ENCODE results near the gene APBB2.

APBB2 gene

DNA sequence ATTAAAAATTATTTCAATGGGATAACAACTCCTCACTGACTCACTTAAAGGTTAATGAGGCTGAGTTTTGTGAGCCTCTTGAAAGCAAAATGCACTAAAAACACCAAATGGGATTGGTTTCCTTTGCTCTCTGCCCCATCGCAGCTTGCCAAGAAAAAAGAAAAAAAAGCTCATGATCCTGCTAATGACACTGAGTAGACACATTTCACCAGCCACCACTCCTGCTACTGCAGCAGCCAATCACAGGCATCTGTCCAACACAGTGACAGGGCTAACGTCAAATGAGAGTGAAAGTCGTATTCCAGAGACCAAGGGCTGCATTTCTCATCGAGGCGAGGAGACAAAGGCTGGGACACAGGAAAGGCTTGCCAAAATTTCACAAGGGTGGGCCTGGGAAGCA is 5.2 kb downstream of the APBB2 start:
- no peak overlapping the region for H3K27ac ChIP-seq
- TF ChIP-seq, protein P1, sequence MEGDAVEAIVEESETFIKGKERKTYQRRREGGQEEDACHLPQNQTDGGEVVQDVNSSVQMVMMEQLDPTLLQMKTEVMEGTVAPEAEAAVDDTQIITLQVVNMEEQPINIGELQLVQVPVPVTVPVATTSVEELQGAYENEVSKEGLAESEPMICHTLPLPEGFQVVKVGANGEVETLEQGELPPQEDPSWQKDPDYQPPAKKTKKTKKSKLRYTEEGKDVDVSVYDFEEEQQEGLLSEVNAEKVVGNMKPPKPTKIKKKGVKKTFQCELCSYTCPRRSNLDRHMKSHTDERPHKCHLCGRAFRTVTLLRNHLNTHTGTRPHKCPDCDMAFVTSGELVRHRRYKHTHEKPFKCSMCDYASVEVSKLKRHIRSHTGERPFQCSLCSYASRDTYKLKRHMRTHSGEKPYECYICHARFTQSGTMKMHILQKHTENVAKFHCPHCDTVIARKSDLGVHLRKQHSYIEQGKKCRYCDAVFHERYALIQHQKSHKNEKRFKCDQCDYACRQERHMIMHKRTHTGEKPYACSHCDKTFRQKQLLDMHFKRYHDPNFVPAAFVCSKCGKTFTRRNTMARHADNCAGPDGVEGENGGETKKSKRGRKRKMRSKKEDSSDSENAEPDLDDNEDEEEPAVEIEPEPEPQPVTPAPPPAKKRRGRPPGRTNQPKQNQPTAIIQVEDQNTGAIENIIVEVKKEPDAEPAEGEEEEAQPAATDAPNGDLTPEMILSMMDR (conservative IDR thresholded peaks at IDR 0.05) = no peak

DNA sequence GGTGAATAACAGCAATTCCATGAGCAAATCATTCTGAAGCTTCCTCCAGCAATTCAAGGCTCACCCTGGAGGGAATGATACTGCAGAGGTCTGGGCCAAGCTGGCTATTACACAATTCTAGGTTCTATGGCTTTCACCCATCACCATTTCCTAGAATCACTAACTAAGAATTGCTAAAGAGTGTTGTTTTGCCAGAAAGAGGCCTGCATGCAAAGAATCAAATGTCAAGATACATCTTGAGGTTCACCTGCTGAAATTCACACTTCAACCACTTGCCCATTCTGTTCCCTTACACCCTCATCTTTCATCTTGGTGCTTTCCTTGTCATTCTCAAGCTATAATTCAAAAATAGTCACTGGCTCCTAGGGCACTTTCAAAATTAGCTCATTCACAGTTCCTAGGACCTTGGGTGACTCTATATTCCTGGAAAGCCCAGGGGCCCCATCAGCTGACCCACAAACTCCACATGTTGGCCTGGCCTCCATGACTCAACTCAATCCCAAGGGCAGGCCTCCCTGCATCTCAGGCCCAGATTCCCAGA is 7.0 kb downstream of the APBB2 start:
- H3K27ac ChIP-seq = no peak overlapping the region
- TF ChIP-seq, protein P1 (conservative IDR thresholded peaks at IDR 0.05) = no peak

DNA sequence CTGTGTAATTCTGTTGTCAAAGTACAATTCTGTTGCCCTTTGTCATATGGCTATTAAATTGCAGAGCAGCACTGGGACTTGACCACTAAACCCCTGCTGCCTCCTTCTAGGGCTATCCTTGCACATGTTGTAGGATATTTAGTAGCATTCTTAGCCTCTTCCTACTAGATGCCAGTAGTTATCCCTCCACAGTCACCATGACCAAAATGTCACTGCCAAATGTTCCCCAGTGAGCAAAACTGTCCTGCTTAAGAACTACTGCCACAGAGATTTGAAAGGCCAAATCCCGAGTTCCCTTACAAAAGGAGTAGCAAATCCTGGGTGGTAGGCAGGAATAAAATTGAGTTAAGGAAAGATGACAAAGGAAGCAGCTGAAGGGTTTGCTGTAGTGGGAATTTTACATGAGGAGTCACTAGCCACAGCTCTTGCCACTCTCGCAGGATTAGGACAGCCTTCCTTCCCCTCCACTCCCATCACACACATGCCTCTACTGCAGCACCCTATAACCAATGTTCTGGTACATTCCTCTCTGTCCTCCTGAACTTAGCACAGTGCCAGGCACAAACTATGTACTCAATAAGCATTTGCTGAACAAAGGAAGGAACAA is 8.4 kb downstream of the APBB2 start:
- H3K27ac ChIP-seq = no peak overlapping the region
- TF ChIP-seq, protein P1 (conservative IDR thresholded peaks at IDR 0.05) = no peak

DNA sequence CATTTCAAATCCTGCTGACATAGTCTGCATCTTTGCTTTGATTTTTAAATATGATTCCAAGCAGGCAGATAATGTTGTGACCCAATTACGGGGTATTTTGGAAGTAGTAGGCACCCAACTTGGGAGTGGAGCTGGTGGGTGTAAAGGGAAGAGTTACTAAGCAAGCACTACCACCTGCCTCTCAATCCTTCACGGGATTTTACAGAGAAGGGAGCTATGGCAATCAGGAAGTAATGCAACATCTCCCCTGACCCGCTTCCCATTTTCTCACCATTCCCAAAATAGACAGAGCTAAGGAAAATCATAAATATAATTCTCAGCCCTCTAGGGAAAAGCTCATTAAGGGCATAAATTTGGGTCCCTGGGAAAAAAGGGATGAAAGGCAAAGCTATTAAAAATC is 9.2 kb downstream of the APBB2 start:
- no peak overlapping the region for H3K27ac ChIP-seq
- TF ChIP-seq, protein P1 (conservative IDR thresholded peaks at IDR 0.05) = no peak

DNA sequence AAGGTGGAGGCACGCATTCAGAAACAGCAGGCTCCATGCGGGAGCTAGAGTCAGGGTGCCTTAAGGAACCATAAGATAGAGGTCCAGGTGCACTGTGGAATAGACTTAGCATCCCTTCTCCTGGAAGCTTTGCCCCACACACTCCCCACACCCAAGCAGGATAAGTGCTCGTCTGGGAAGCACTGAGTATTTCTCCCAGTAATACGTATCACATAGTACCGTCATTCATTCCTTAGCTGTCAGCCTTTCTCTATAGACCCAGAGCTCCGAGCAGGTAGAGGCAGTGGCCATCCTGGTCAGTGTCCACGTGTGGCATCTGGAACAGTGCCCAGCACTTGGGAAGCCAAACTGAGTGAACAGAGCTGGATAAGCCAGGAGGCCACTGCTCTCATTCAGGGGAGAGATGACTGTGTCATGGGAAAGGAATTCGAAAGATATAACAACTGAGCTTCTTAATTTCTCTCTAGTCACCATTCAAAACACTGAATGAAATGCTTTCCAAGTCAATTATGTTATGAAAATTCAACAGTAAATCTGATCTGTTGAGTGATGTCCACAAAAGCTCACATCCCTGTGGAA is 9.9 kb downstream of the APBB2 start:
- no peak overlapping the region for H3K27ac ChIP-seq
- TF ChIP-seq, protein P1 (conservative IDR thresholded peaks at IDR 0.05) = no peak

DNA sequence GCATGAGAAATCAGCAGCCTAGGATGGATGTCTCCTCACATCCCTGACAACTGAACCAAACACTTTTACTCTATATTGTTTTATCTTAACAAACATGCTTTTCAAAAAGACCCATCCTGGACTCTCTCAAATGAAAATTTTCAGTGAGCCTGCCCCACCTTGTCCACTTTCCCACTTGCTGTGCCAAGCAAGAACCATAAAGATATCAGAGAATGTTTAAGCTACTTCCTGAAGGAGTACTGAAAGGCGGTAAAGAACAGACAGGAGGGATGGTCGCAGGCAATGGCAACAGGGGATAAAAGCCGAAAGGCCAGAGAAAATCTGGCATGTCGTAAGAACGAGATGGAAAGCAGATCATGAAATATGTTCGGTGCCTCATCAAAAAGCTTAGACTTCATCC is 10.5 kb downstream of the APBB2 start:
- TF ChIP-seq, protein P1 (conservative IDR thresholded peaks at IDR 0.05) = no peak
- no peak overlapping the region for H3K27ac ChIP-seq

DNA sequence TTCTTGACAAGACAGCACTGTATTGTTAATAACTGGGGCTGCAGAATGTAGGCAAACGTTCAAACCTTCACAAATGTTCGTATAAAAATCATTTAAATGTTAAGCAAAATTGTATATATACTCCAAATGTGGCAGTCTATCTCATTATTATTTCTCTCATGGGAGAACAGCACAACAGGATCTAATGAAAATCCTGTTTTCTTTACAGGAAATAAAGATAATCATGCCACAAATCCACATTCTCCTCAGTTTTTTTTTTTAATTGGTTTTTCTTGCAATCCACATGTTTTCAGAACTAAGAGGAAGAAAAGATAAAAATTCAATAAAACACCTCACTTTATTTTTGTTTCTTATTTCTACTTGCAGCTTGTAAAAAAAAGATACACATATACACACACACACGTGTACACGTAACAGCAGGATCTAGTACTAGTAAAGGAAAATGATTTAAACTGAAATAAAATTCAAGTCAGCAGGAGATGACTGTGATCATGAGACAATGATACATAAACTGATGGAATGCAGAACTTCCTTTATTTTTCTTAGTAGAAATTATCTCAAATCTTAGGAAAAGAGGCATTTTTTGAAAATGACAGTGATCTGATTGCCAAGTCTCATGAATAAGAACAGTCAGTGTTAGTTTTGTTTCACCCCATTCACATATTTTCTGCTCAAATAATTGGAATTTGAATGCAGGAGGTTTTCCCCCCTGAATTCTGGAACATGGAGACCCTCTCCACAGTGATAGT is 11.3 kb downstream of the APBB2 start:
- H3K27ac ChIP-seq = no peak overlapping the region
- TF ChIP-seq, protein P1 (conservative IDR thresholded peaks at IDR 0.05) = no peak

All from VCaP (cell line).